Embryonic facial prominence (tissue), 1 donor: ENCODE measurements around the gene NANOS3.

Source experiments
- DNase-seq: peaks from one replicate; pipeline ENCODE4 v3.0.0-alpha.2; 2016; ENCODE audit errors: extremely low spot score

The NANOS3 gene

DNA sequence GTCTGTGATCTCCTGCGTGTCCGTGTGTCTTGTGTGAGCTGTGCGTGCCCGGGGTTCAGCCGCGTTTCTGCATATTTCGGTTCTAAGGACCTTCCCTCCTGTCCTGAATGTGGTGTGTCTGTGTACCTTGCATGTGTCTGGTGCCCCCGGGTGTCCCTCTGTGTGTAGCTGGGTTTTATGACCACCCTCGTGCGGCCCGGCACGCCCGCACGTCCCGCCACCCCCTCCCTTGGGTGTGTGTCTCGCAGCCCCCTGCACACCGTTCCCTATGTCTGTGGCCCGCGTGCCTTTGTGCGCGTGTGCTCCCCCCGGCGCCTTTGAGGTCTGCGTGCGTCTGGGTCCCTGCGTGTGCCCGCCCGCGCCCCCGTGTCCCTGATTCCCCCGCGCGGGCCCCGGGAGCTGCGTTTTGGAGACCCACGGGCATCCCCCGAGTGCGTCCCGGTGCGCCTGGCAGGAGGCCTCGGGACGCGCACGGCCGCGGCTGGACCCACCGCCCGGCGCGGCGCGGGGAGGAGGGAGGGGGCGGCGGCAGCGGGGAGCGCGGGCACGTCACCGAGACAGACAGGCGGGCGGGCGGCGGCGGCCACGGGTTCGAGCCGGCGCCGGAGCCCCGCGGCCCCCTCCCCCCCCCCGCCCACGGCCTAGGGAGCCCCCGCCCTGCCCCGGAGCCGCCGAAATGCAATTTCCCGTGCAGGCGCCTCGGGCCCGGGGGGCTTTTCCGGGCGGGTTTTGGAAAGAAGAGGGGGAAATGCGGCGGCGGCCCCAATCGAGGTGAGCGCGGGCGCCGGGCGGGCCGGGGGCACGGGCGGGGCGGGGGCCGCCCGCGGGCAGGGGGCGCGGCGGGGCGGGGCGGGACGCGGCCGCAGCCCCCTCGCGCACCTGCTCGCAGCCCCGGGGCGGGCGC lies 12.0 kb upstream of the NANOS3 start:
- DNase-seq, result no peak

- no peak for DNase-seq
Measured at GRCh38 chr19:13865571-13866462, 11.1 kb upstream of the NANOS3 start.

DNA sequence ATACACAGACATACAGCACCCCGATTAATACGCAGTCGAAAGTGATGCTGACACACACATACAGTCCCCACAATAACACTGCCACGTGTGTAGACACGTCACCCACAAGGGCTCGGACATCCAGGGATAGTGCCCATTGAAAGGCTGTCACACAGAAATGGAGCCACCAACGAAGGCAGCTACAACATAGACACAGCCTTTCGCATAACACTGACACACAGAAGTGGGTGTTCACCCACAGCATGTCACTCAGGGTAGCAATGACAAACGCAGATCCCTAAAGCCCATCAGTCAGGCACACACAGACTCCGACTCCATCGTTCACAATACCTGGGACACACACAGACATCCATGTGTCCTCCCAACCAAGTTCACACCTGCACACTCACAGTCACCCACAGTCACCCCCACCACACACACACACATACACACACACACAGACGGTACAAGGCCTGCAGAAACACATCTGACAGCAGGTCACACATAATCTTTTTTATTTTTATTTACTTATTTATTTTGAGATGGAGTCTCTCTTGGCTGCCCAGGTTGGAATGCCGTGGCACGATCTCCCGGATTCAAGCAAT lies 10.4 kb upstream of the NANOS3 start:
- DNase-seq, result no peak

GRCh38 chr19:13868663-13869062 lies 8.3 kb upstream of the NANOS3 start:
- no peak for DNase-seq

- DNase-seq, result no peak
Measured at GRCh38 chr19:13869281-13869680, 7.7 kb upstream of the NANOS3 start.

DNA sequence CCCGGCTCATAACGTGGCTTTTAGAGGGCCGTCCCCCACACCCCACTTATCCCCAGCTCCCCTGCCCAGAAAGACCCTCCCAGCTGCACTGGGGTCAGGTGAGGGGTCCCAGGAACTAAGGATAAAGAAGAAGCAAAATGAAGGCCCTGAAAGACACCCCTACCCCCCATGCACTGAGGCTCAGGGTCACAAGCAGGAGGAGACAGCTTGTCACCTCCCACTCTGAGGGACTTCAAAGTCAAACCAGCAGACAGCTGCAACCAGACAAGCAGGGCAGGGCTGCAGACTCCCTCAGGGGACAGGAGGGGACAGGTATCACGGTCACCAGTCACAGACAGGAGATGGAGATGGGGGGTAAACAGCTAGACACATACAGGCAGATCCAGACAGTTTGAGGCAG lies 6.1 kb upstream of the NANOS3 start:
- no peak for DNase-seq

GRCh38 chr19:13872339-13872694 lies 4.6 kb upstream of the NANOS3 start:
- no peak for DNase-seq

GRCh38 chr19:13872695-13873389 lies 4.1 kb upstream of the NANOS3 start:
- DNase-seq, result no peak

GRCh38 chr19:13873834-13874515 lies 3.0 kb upstream of the NANOS3 start:
- no peak for DNase-seq

DNA sequence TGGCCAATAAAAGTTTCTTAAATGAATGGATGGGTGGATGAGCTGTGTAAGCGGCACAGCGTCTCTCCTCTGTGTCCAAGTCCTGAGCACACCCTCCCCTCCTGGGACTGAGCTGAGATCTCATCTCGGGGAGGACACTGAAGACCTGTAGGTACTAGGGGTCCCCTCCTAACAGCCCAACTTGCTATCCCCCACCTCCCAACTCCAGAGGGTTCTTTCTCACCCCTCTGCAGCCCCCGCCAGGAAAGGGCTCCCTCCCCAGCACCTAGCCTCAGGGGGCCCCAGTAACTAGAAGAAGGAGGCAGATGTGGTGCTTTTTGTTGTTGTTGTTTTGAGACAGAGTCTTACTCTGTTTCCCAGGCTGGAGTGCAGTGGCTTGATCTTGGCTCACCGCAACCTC lies 1.1 kb upstream of the NANOS3 start:
- DNase-seq, result no peak

GRCh38 chr19:13877303-13877702 lies 369 bp downstream of the NANOS3 start:
- no peak for DNase-seq

DNA sequence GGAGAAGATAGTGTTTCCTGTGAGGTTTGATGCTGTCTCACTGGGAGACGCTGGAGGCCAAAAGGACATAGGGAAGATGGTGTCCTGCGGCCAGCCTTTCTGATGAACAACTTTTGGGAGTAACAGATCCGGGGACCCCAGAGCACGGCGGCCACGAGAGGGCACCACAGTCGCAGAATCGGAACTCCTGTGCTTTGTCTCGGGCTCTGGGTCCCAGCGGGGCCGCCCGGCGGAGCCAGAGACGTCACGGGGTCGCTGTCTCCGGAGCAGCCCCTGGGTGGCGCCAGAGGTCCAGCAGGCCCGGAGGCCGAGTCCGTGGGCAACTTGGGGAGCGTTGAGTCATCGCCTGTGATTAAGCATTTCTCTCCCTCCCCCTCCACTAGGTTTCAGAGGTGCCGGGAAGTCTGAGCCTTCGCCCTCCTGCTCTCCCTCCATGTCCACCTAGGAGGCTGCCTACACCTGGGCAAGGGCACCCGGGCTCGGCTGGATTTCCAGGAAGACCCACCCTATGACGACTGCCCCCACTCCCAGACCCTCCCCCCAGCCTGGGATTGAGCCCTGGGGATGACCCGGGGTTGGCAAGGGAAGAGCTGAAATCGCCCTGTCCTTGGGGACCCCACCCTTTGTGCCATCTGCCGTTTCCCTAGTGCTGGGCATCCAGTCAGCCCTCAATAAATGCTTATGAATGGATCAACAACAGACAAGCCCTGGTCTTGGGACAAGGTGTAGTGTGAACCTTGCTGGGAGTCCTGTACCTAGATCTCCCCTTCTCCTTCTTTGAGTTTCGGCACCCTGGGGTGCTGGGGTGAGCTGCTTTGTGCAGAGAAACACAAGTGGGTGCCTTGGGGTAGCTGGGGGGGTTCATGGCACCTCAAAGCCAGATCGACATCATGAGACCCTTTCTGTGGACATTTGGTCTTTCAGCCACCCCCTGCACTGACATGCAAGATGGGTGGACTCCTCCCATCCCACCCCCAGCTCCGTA lies 3.4 kb downstream of the NANOS3 start:
- peak; percentile 89 for DNase-seq

GRCh38 chr19:13881251-13881691 lies 4.3 kb downstream of the NANOS3 start:
- no peak for DNase-seq

GRCh38 chr19:13881692-13882418 lies 4.9 kb downstream of the NANOS3 start:
- DNase-seq, result no peak

- no peak for DNase-seq
Measured at GRCh38 chr19:13882419-13882795, 5.5 kb downstream of the NANOS3 start.

DNA sequence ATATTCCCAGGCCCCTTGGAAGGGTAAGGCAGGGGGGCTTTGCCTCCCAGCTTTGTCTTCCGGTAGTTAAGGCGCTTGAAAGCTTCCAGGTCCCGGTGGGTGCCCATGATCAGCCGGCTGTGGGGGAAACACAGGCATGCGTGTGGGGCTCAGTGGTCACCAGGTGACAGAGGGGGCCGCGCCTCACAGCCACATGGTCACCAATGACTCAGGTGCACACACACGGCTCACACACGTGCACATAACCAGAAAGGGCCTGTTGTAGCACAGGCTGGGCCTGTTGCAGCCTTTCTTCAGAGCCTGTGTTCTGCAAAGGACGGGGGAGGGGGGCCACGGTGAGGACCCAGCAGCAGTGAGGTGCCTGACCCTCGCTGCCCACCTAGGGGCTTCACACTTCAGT lies 5.9 kb downstream of the NANOS3 start:
- DNase-seq, result no peak

- no peak for DNase-seq
Measured at GRCh38 chr19:13883516-13884064, 6.7 kb downstream of the NANOS3 start.

- no peak for DNase-seq
Measured at GRCh38 chr19:13884726-13885591, 8.0 kb downstream of the NANOS3 start.
